Fibroblast of lung (primary cell): ENCODE results near the gene KEL. TPM values are rescaled to one million over a fixed set of nuclear protein-coding genes. Genes with fewer than 3 reads are reported as not detected.
A peak's percentile ranks its signal among the peaks of the same experiment; 100 is the strongest.

Source experiments
- DNase-seq, 2 donors: peaks; one replicate each; pipeline versions ENCODE4 v3.0.0 to v3.0.0-alpha.2; 2010; ENCODE audit warnings: low read depth in 2 of 2
- H2AFZ ChIP-seq: 2 replicates; pipeline ENCODE4 v1.5.1; 2012; ENCODE audit warnings: low read length, control low read depth, inconsistent platforms
- H3K27ac ChIP-seq: 2 replicates; pipeline ENCODE4 v1.5.1; 2011; ENCODE audit warnings: low read length, control low read depth; ENCODE audit not compliant: insufficient read depth
- H3K27me3 ChIP-seq: 2 replicates; pipeline ENCODE4 v1.5.1; 2011; ENCODE audit warnings: mild to moderate bottlenecking, low read length; ENCODE audit not compliant: control insufficient read depth, insufficient read depth
- H3K36me3 ChIP-seq: 2 replicates; pipeline ENCODE4 v1.5.1; 2011; ENCODE audit warnings: low read length; ENCODE audit not compliant: control insufficient read depth, insufficient read depth
- H3K4me1 ChIP-seq: 2 replicates; pipeline ENCODE4 v1.5.1; 2011; ENCODE audit warnings: low read length; ENCODE audit not compliant: control insufficient read depth, insufficient read depth; ENCODE audit errors: extremely low read depth
- H3K4me2 ChIP-seq: 2 replicates; pipeline ENCODE4 v1.5.1; 2011; ENCODE audit warnings: low read length, control low read depth; ENCODE audit not compliant: insufficient read depth; ENCODE audit errors: extremely low read depth
- H3K4me3 ChIP-seq, 4 experiments: fragments of 200-600 bp in 1 of 4; sonication (generic) in 1 of 4; replicated peaks in 1 of 4; 2 replicates each; pipeline ENCODE4 v1.5.1; 2011 to 2016; ENCODE audit warnings: low read length in 4 of 4, low read depth in 3 of 4, mild to moderate bottlenecking in 3 of 4, control low read depth in 2 of 4, inconsistent platforms in 1 of 4, mixed read lengths in 1 of 4; ENCODE audit not compliant: insufficient read depth in 1 of 4; ENCODE audit errors: control extremely low read depth in 1 of 4
- H3K79me2 ChIP-seq: 2 replicates; pipeline ENCODE4 v1.5.1; 2012; ENCODE audit warnings: mild to moderate bottlenecking, low read length, inconsistent platforms; ENCODE audit not compliant: control insufficient read depth, insufficient read depth
- H3K9ac ChIP-seq: 2 replicates; pipeline ENCODE4 v1.5.1; 2011; ENCODE audit warnings: mild to moderate bottlenecking, low read length, control low read depth; ENCODE audit not compliant: insufficient read depth
- H3K9me3 ChIP-seq: 2 replicates; pipeline ENCODE4 v1.5.1; 2012; ENCODE audit warnings: low read depth, low read length; ENCODE audit not compliant: control insufficient read depth, insufficient read depth
- H4K20me1 ChIP-seq: 2 replicates; pipeline ENCODE4 v1.5.1; 2011; ENCODE audit warnings: low read length; ENCODE audit not compliant: control insufficient read depth, insufficient read depth; ENCODE audit errors: extremely low read depth
- EZH2 ChIP-seq: IDR thresholded peaks from 2 replicates; pipeline ENCODE4 v1.5.1; 2012; ENCODE audit warnings: low read length, control low read depth, mild to moderate bottlenecking; ENCODE audit errors: missing control alignments
- polyA plus RNA-seq, 2 donors: library from polyadenylated mRNA; depleted of rRNA in 1 of 2; stranded (reverse) in 1 of 2; unstranded in 1 of 2; fragments of >200 nt; gene quantifications; 2 replicates each; pipeline ENCODE4 v1.2.1, GENCODE V29; 2011 to 2012; ENCODE audit warnings: missing spikeins in 1 of 2
- total RNA-seq: library from RNA; depleted of rRNA; stranded (reverse); fragments of >200 nt; gene quantifications from 2 replicates; pipeline ENCODE4 v1.2.1, GENCODE V29; 2014
- TF ChIP-seq, protein P1 (sequence below), 2 donors: IDR thresholded peaks in 1 of 2; conservative IDR thresholded peaks in 1 of 2; 1 replicate in 1 of 2; 2 replicates in 1 of 2; pipeline ENCODE4 v1.5.1; 2011 to 2012; ENCODE audit warnings: low read length in 2 of 2, control low read depth in 1 of 2, inconsistent platforms in 1 of 2, low read depth in 1 of 2, mild to moderate bottlenecking in 1 of 2

KEL gene
- total and polyA plus RNA-seq, 2 donors (not counting 1 experiment from before 2014, with no cell fraction given): 0.05 TPM; not detected in 1

DNA sequence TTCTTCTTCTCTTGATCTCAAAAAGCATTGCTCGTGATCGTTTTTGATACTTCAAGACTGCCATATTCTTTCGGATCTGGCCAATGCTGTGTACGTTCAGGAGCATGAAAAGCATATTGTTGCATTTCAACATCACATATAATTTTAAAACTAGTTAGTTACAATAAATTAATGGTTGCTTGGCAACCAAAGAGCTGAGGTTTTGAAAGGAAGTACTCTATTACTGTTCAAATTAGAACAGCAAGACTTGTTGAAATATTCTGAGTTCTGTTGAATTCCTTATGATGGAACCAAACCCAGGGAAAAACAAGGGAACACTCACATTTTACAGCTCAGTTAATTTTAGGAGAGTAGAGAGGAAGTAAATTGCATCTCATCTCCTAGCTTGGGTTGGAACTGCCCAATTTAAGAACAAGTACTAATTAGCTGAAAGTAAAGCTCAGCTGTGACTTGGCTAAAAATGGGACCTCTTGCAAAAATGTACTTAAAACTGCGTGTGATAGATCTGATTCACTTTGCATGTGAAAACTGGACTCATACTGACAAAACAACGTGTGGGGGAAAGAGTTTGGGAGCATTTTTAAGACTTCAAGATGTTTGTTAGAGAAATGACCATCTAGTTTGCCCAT, 43.6 kb upstream of the KEL start:
- H3K27me3 ChIP-seq: no peaks in the 10 kb centered on the region
- no peaks in the 10 kb centered on the region for H3K4me1 ChIP-seq
- H3K79me2 ChIP-seq: no peaks in the 10 kb centered on the region
- H3K4me3 ChIP-seq: no peak overlapping the region
- H3K9ac ChIP-seq: no peak overlapping the region
- H4K20me1 ChIP-seq: no peaks in the 10 kb centered on the region
- no peaks in the 10 kb centered on the region for H3K36me3 ChIP-seq
- no peak for DNase-seq
- H2AFZ ChIP-seq: no peak overlapping the region
- H3K4me2 ChIP-seq: no peak overlapping the region
- TF ChIP-seq, protein P1, sequence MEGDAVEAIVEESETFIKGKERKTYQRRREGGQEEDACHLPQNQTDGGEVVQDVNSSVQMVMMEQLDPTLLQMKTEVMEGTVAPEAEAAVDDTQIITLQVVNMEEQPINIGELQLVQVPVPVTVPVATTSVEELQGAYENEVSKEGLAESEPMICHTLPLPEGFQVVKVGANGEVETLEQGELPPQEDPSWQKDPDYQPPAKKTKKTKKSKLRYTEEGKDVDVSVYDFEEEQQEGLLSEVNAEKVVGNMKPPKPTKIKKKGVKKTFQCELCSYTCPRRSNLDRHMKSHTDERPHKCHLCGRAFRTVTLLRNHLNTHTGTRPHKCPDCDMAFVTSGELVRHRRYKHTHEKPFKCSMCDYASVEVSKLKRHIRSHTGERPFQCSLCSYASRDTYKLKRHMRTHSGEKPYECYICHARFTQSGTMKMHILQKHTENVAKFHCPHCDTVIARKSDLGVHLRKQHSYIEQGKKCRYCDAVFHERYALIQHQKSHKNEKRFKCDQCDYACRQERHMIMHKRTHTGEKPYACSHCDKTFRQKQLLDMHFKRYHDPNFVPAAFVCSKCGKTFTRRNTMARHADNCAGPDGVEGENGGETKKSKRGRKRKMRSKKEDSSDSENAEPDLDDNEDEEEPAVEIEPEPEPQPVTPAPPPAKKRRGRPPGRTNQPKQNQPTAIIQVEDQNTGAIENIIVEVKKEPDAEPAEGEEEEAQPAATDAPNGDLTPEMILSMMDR (conservative IDR thresholded peaks at IDR 0.05 in 1 of 2, IDR thresholded peaks at IDR 0.05 in 1 of 2; ENCODE audit: low read depth in 1 of 2, low read length in 2 of 2): no peak
- TF ChIP-seq EZH2: no peak
- H3K27ac ChIP-seq: no peak overlapping the region
- no peaks in the 10 kb centered on the region for H3K9me3 ChIP-seq

DNA sequence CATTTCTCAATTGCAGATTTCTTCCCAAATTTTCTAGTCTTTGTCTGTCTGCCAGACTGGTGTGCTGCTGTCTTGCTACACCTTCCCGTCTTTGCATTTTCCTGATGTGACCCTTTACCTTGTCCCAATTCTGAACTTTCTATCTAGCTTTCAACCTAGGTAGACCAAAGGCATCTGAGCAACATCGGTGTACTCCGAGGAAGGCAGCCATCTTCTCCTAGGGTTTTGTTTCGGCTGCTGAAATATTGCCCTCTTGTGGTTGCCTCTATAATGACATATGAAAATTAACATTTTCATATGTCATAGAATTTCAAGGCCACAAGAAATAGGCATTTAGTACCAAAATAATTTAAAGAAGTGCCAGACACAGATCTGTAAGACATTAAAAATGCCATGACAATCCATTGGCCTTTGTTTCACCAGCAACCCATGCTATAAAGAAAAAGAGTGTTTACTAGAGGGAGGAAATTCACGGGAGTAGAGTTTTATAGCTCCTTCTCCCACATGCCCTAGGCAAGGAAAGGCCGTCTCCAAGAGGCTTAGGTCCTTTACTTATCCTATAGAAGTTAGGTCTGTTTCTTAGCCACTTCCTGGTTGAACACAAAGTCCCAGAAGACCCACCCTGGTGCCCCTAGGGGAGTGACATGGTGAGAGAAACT, 41.4 kb upstream of the KEL start:
- Histone ChIP-seq H3K27me3 (no peaks in the 10 kb centered on the region), H3K36me3 (no peaks in the 10 kb centered on the region), H3K4me3 (peak overlapping the region in 3 of 4 experiments; percentile 27 to 41 (median 30)), H3K27ac (no peak overlapping the region), H4K20me1 (no peaks in the 10 kb centered on the region), H3K9me3 (no peaks in the 10 kb centered on the region), H3K4me2 (peak overlapping the region; percentile 56), H2AFZ (peak overlapping the region; percentile 98), H3K79me2 (no peaks in the 10 kb centered on the region), H3K9ac (no peak overlapping the region), H3K4me1 (no peaks in the 10 kb centered on the region)
- peak; percentile 30 to 63 for DNase-seq
- TF ChIP-seq EZH2: no peak
- TF ChIP-seq, protein P1 (conservative IDR thresholded peaks at IDR 0.05 in 1 of 2, IDR thresholded peaks at IDR 0.05 in 1 of 2; ENCODE audit: low read depth in 1 of 2, low read length in 2 of 2): peak; percentile 60 to 69

DNA sequence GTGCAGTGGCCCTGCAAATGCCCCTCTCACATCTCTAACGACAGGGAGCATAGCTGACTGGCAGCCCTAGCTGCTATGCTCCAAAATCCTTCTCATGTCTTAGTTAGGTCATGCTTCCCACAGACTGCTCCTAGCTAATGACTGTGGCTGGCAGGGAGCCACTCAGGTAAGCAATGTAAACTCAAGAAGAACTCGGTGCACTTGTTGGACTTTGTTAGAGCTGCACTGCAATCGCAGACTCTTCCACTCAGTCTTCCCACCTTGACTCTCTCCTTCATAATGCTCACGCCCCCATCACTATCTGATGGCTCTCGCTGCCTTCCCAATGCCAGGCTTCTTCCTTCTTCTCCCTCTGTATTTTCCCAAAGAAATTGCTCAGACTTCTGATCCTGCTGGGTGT, 40.7 kb upstream of the KEL start:
- Histone ChIP-seq H3K36me3 (no peaks in the 10 kb centered on the region), H3K4me2 (peak overlapping the region; percentile 56)
- TF ChIP-seq, protein P1 (conservative IDR thresholded peaks at IDR 0.05 in 1 of 2, IDR thresholded peaks at IDR 0.05 in 1 of 2; ENCODE audit: low read depth in 1 of 2, low read length in 2 of 2): no peak
- no peak for TF ChIP-seq EZH2

More for the DNA sequence above, 40.7 kb upstream of the KEL start:
- H2AFZ ChIP-seq: peak overlapping the region; percentile 98
- no peak overlapping the region for H3K27ac ChIP-seq
- DNase-seq: no peak
- no peak overlapping the region for H3K9ac ChIP-seq
- H3K79me2 ChIP-seq: no peaks in the 10 kb centered on the region
- no peaks in the 10 kb centered on the region for H3K27me3 ChIP-seq
- no peak overlapping the region for H3K4me3 ChIP-seq
- no peaks in the 10 kb centered on the region for H3K4me1 ChIP-seq
- no peaks in the 10 kb centered on the region for H4K20me1 ChIP-seq
- H3K9me3 ChIP-seq: no peaks in the 10 kb centered on the region
